ENCODE data around the gene HSPA1L. TPM values are rescaled to one million over a fixed set of nuclear protein-coding genes. Genes with fewer than 3 reads are reported as not detected.
"Not testable (repeated sequence)": the region's sequence is repeated elsewhere in the genome, so short reads cannot be mapped to it uniquely, and the experiment has no call there.

HSPA1L gene
- total and polyA plus RNA-seq, 2 experiments from 2014 or later: 0.44 to 0.83 TPM

GRCh38 chr6:31857774-31858173 lies 42.7 kb upstream of the HSPA1L start:
- not testable (repeated sequence) for H3K4me3 Mint-ChIP-seq; DNase-seq (ENCODE audit: low spot score); H3K4me1 ChIP-seq (ENCODE audit: insufficient read depth)

DNA sequence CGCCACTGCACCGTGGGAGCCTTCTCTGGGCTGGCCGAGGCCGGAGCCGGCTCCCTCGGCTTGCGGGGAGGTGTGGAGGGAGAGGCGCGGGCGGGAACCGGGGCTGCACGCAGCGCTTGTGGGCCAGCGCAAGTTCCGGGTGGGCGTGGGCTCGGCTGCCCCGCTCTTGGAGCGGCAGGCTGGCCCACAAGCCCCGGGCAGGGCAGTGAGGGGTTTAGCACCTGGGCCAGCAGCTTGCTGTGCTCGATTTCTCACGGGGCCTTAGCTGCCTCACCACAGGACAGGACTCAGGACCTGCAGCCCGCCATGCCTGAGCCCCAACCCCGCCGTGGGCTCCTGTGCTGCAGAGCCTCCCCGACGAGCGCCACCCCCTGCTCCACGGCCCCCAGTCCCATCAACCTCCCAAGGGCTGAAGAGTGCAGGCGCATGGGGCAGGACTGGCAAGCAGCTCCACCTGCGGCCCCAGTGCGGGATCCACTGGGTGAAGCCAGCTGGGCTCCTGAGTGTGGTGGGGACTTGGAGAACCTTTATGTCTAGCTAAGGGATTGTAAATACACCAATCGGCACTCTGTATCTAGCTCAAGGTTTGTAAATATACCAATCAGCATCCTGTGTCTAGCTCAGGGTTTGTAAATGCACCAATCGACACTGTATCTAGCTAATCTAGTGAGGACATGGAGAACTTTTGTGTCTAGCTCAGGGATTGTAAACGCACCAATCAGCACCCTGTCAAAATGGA lies 37.1 kb upstream of the HSPA1L start:
- ATAC-seq (peak; percentile 78), DNase-seq (ENCODE audit: low spot score) (peak; percentile 58)
- H4K20me1 ChIP-seq (replicated peaks; ENCODE audit: insufficient read depth); H3K27ac Mint-ChIP-seq; H3K79me2 ChIP-seq (replicated peaks; ENCODE audit: insufficient read depth); H3K9me2 ChIP-seq (ENCODE audit: insufficient read depth); H3K27me3 Mint-ChIP-seq (ENCODE audit: insufficient read depth, low read depth, poor library complexity); H3K36me3 ChIP-seq (ENCODE audit: insufficient read depth); H3K4me1 ChIP-seq (ENCODE audit: insufficient read depth); H3K27me3 ChIP-seq (ENCODE audit: insufficient read depth); H3K4me1 Mint-ChIP-seq; H3K4me3 Mint-ChIP-seq; H3K27ac ChIP-seq (ENCODE audit: low read depth): not testable (repeated sequence)
- peak overlapping the region; percentile 43 for H3K4me3 ChIP-seq
- peak overlapping the region; percentile 78 for H3K4me2 ChIP-seq
- peak overlapping the region; percentile 92 for H2AFZ ChIP-seq
- peaks cover 11% of the 10 kb centered on the region; the same call in 1 of the 2 replicates for H3F3A ChIP-seq (replicated peaks; ENCODE audit: low read depth)
- Mint-ChIP-seq H3K36me3 (ENCODE audit: low read depth) (peaks cover 23% of the 10 kb centered on the region), H3K9me3 (peaks cover 22% of the 10 kb centered on the region)

More at GRCh38 chr6:31857774-31858173, 42.7 kb upstream of the HSPA1L start:
- not testable (repeated sequence) for H3K27ac Mint-ChIP-seq; H3K27ac ChIP-seq (ENCODE audit: low read depth); H3K4me3 ChIP-seq; H2AFZ ChIP-seq; H3K27me3 Mint-ChIP-seq (ENCODE audit: insufficient read depth, low read depth, poor library complexity); H3K79me2 ChIP-seq (replicated peaks; ENCODE audit: insufficient read depth); H3K4me1 Mint-ChIP-seq; H3K4me2 ChIP-seq; H3K27me3 ChIP-seq (ENCODE audit: insufficient read depth); H3K9me2 ChIP-seq (ENCODE audit: insufficient read depth); H4K20me1 ChIP-seq (replicated peaks; ENCODE audit: insufficient read depth); H3K36me3 ChIP-seq (ENCODE audit: insufficient read depth); ATAC-seq; H3F3A ChIP-seq (replicated peaks; ENCODE audit: low read depth)
- Mint-ChIP-seq H3K9me3 (peaks cover 16% of the 10 kb centered on the region), H3K36me3 (ENCODE audit: low read depth) (peaks cover 30% of the 10 kb centered on the region)

DNA sequence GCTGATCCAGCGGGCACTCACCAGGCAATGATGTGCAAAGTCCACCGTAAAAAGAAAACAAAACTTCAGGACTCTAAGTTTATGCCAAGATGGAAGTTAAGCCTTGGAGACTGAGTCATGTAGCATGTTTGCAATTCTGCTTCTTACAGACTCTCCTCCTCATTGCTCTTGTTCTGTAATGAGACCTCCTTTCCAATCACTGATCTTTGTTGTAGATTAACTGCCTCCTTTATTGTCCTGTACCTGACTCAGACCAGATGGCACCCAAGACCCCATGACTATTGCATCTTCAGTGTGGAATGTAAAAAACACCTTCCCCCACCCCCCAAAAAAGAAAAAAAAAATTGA lies 36.4 kb upstream of the HSPA1L start:
- H3K27me3 Mint-ChIP-seq (ENCODE audit: insufficient read depth, low read depth, poor library complexity): peaks cover 3% of the 10 kb centered on the region
- Histone ChIP-seq H3K4me3 (peak overlapping the region; percentile 43), H3K27me3 (ENCODE audit: insufficient read depth) (no peaks in the 10 kb centered on the region), H3K9me2 (ENCODE audit: insufficient read depth) (no peaks in the 10 kb centered on the region), H3K4me2 (peak overlapping the region; percentile 78), H2AFZ (peak overlapping the region; percentile 92; the same call in 1 of the 2 replicates), H3K79me2 (replicated peaks; ENCODE audit: insufficient read depth) (no peaks in the 10 kb centered on the region), H3K36me3 (ENCODE audit: insufficient read depth) (no peaks in the 10 kb centered on the region), H3F3A (replicated peaks; ENCODE audit: low read depth) (peaks cover 8% of the 10 kb centered on the region; the same call in 1 of the 2 replicates), H3K27ac (ENCODE audit: low read depth) (no peak overlapping the region), H3K4me1 (ENCODE audit: insufficient read depth) (0 out of 2 replicates have a peak, but pooled peaks cover 3% of the 10 kb centered on the region), H4K20me1 (replicated peaks; ENCODE audit: insufficient read depth) (no peaks in the 10 kb centered on the region)
- no peak for DNase-seq (ENCODE audit: low spot score)
- no peak overlapping the region; the same call in 2 of the 3 replicates for H3K4me3 Mint-ChIP-seq
- peaks cover 22% of the 10 kb centered on the region for H3K9me3 Mint-ChIP-seq
- peaks cover 20% of the 10 kb centered on the region for H3K36me3 Mint-ChIP-seq (ENCODE audit: low read depth)
- no peak overlapping the region for H3K27ac Mint-ChIP-seq
- H3K4me1 Mint-ChIP-seq: no peaks in the 10 kb centered on the region
- no peak for ATAC-seq
- TF ChIP-seq ZNF114 (CRISPR knock-in tag; IDR thresholded peaks at IDR 0.05) (no peak), CREB1 (CRISPR knock-in tag; IDR thresholded peaks at IDR 0.05; ENCODE audit: low read depth) (no peak), JUNB (IDR thresholded peaks at IDR 0.05; ENCODE audit: unreplicated experiment) (no peak), REST (IDR thresholded peaks at IDR 0.05; ENCODE audit: unreplicated experiment) (no peak), STAT1 (IDR thresholded peaks at IDR 0.05; ENCODE audit: unreplicated experiment) (no peak), ZNF331 (CRISPR knock-in tag; IDR thresholded peaks at IDR 0.05; ENCODE audit: low read depth) (no peak)
- TF ChIP-seq, protein P1, sequence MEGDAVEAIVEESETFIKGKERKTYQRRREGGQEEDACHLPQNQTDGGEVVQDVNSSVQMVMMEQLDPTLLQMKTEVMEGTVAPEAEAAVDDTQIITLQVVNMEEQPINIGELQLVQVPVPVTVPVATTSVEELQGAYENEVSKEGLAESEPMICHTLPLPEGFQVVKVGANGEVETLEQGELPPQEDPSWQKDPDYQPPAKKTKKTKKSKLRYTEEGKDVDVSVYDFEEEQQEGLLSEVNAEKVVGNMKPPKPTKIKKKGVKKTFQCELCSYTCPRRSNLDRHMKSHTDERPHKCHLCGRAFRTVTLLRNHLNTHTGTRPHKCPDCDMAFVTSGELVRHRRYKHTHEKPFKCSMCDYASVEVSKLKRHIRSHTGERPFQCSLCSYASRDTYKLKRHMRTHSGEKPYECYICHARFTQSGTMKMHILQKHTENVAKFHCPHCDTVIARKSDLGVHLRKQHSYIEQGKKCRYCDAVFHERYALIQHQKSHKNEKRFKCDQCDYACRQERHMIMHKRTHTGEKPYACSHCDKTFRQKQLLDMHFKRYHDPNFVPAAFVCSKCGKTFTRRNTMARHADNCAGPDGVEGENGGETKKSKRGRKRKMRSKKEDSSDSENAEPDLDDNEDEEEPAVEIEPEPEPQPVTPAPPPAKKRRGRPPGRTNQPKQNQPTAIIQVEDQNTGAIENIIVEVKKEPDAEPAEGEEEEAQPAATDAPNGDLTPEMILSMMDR (conservative IDR thresholded peaks at IDR 0.05; ENCODE audit: low read depth in 2 of 2): no peak

All from GM23338 (cell line).